HG03095 (cell line): ENCODE measurements around the gene SERPINA5.

ENCODE experiments used
- ATAC-seq: cut with Tn5 transposase; IDR thresholded peaks from one replicate; pipeline ENCODE4 v1.9.1; 2021; ENCODE audit warnings: moderate library complexity; ENCODE audit not compliant: unreplicated experiment

Gene SERPINA5

GRCh38 chr14:94641632-94641955, 60.4 kb downstream of the SERPINA5 start:
- no peak for ATAC-seq
